Progenitor cell of endocrine pancreas (in vitro differentiated cells): ENCODE measurements around the gene MB. TPM values are rescaled to one million over a fixed set of nuclear protein-coding genes. Genes with fewer than 3 reads are reported as not detected.

Experiments
- DNase-seq: peaks from one replicate; pipeline ENCODE4 v3.0.0; 2021; ENCODE audit warnings: low spot score; ENCODE audit not compliant: unreplicated experiment
- H3K27ac Mint-ChIP-seq: 2 replicates; pipeline ENCODE4 v1.8.0; 2021; ENCODE audit warnings: mild to moderate bottlenecking, moderate library complexity, mixed read lengths
- H3K27me3 Mint-ChIP-seq: 2 replicates; pipeline ENCODE4 v1.8.0; 2021; ENCODE audit warnings: mixed read lengths
- H3K36me3 Mint-ChIP-seq: 2 replicates; pipeline ENCODE4 v1.8.0; 2022; ENCODE audit warnings: mixed read lengths; ENCODE audit not compliant: insufficient read depth
- H3K4me1 Mint-ChIP-seq: 2 replicates; pipeline ENCODE4 v1.8.0; 2021; ENCODE audit warnings: low read depth, mixed read lengths
- H3K4me3 Mint-ChIP-seq: 2 replicates; pipeline ENCODE4 v1.8.0; 2021; ENCODE audit warnings: low read depth, mild to moderate bottlenecking, moderate library complexity, mixed read lengths
- H3K9me3 Mint-ChIP-seq: 2 replicates; pipeline ENCODE4 v1.8.0; 2021; ENCODE audit warnings: low read depth, mixed read lengths
- total RNA-seq: library from RNA; stranded (reverse); gene quantifications from 2 replicates; pipeline ENCODE4 v1.2.1, GENCODE V29; 2021
- TF ChIP-seq, protein P1 (sequence below): fragments of 200-600 bp; sonication (generic); IDR thresholded peaks from one replicate; pipeline ENCODE4 v1.5.0; 2021; ENCODE audit warnings: antibody characterized with exemption, mild to moderate bottlenecking; ENCODE audit not compliant: unreplicated experiment

The MB gene
- total RNA-seq, 1 donor from 2014 or later: not detected

DNA sequence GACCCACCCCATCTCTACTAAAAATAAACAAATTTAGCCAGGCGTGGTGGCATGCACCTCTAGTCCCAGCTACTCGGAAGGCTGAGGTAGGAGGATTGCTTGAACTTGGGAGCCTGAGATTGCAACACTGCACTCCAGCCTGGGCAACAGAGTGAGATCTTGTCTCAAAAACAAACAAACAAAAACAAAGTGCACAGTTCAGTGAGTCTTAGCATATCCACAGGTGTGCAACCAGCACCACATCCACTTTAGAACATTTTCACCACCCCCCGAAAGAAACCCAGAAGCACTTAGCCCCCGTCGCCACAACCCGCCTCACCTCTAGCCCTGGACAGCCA, 27.4 kb downstream of the MB start:
- H3K36me3 Mint-ChIP-seq: no peaks in the 10 kb centered on the region
- H3K4me3 Mint-ChIP-seq: no peak overlapping the region
- peaks cover 1% of the 10 kb centered on the region for H3K4me1 Mint-ChIP-seq
- H3K27ac Mint-ChIP-seq: no peak overlapping the region
- no peak for DNase-seq
- peaks cover 3% of the 10 kb centered on the region for H3K27me3 Mint-ChIP-seq
- TF ChIP-seq, protein P1, sequence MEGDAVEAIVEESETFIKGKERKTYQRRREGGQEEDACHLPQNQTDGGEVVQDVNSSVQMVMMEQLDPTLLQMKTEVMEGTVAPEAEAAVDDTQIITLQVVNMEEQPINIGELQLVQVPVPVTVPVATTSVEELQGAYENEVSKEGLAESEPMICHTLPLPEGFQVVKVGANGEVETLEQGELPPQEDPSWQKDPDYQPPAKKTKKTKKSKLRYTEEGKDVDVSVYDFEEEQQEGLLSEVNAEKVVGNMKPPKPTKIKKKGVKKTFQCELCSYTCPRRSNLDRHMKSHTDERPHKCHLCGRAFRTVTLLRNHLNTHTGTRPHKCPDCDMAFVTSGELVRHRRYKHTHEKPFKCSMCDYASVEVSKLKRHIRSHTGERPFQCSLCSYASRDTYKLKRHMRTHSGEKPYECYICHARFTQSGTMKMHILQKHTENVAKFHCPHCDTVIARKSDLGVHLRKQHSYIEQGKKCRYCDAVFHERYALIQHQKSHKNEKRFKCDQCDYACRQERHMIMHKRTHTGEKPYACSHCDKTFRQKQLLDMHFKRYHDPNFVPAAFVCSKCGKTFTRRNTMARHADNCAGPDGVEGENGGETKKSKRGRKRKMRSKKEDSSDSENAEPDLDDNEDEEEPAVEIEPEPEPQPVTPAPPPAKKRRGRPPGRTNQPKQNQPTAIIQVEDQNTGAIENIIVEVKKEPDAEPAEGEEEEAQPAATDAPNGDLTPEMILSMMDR: no peak
- H3K9me3 Mint-ChIP-seq: no peaks in the 10 kb centered on the region

DNA sequence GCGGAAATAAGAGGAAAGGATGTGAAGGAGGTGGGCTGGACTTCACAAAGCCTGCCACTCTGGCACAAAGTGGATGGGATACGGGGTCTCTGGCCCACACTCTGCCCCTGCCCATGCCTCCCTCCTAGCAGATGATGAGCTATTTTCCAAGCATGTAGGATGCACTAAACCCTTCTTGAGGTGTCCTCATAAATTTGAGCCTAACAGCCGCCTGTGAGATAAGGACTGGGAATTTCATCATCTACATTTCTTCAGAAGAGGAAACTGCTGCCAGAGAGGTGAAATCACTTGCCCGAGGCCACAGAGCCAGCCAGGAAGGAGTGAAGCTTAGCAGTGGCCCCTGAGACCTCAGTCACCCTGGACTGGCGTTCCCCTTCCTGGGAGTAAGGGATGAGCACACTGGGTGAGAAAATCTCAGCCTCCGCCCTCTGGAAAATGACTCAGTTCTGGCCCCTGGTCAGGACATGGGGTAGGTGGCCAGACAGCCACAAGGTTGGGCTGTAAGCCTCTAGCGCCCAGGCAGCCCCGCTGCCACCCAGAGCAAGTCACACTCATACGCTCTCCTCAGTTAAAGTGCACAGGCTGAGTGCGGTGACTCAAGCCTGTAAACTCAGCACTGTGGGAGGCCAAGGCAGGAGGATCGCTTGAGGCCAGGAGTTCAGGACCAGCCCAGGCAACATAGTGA, 27.9 kb downstream of the MB start:
- no peak overlapping the region for H3K4me3 Mint-ChIP-seq
- DNase-seq: no peak
- H3K27me3 Mint-ChIP-seq: peaks cover 3% of the 10 kb centered on the region
- H3K4me1 Mint-ChIP-seq: peaks cover 1% of the 10 kb centered on the region
- TF ChIP-seq, protein P1: no peak
- H3K27ac Mint-ChIP-seq: no peak overlapping the region
- H3K36me3 Mint-ChIP-seq: no peaks in the 10 kb centered on the region
- no peaks in the 10 kb centered on the region for H3K9me3 Mint-ChIP-seq

DNA sequence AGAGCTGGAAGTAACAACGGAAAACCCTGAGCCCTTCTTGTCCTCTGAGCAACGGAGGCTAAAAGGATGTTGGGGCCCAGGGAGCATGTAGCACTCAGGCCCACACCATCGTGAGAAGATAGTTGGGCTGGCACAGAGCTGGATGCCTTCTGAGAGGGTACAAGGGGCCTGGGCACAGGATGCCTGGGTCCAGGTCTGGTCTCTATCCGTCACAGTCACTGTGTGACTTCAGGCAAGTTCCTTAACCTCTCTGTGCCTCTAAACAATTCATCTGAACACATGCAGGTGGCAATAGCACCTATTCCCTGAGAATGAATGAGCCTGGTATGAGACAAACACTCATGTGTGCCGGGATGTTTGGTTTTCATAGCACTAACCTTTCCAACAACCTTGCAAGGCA, 29.2 kb downstream of the MB start:
- H3K27ac Mint-ChIP-seq: no peak overlapping the region
- DNase-seq: no peak

DNA sequence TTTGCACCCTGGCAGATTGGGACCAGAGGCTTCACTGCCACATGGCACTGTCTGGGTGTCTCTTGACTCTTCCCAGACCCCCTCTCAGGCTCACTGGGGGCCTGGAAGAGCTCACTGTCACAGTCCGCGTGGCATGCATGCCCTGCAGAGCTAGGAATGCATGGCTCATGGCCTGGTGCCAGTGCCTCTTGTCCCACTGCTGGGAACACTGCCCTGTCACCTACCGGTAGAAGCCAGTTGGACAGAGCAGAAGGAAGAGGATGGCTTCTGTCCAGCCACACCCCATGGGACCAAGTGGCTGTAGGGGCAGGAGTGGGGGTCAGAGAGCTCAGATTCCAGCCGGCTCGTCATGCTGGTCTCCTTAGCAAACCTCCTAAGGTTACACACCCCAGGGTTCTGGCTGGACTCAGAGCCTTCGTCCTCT, 29.7 kb downstream of the MB start:
- H3K36me3 Mint-ChIP-seq: no peaks in the 10 kb centered on the region

More for the DNA sequence above, 29.2 kb downstream of the MB start:
- Mint-ChIP-seq H3K4me1 (peaks cover 1% of the 10 kb centered on the region), H3K4me3 (no peak overlapping the region), H3K36me3 (no peaks in the 10 kb centered on the region), H3K27me3 (peaks cover 9% of the 10 kb centered on the region), H3K9me3 (no peaks in the 10 kb centered on the region)
- TF ChIP-seq, protein P1: no peak

DNA sequence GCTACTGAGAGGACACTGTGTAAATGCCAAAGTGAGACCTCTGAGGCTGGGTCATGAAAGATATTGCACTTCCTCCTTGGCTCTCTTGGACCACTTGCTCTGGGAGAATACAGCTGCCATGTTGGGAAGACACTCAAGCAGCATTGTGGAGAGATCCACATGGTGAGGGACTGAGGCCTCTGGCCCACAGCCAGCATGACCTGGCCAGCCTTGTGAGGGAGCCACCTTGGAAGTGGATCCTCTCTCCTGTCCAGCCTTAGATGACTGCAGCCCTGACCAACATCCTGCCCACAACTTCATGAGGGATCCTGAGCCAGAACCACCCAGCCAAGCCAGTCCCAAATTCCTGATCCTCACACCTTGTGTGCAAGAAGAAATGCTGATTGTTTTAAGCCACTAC, 30.4 kb downstream of the MB start:
- no peaks in the 10 kb centered on the region for H3K36me3 Mint-ChIP-seq
- H3K4me3 Mint-ChIP-seq: no peak overlapping the region
- TF ChIP-seq, protein P1: no peak
- H3K4me1 Mint-ChIP-seq: no peaks in the 10 kb centered on the region
- no peak for DNase-seq
- H3K9me3 Mint-ChIP-seq: no peaks in the 10 kb centered on the region
- peaks cover 5% of the 10 kb centered on the region for H3K27me3 Mint-ChIP-seq
- no peak overlapping the region for H3K27ac Mint-ChIP-seq

More for the DNA sequence above, 29.7 kb downstream of the MB start:
- Mint-ChIP-seq H3K27ac (no peak overlapping the region), H3K9me3 (no peaks in the 10 kb centered on the region), H3K4me1 (no peaks in the 10 kb centered on the region), H3K4me3 (no peak overlapping the region), H3K27me3 (peaks cover 5% of the 10 kb centered on the region)
- TF ChIP-seq, protein P1: no peak
- no peak for DNase-seq
